MG63 (cell line): Measurements from ENCODE around the gene CSTA. TPM values are rescaled to one million over a fixed set of nuclear protein-coding genes. Genes with fewer than 3 reads are reported as not detected.
"Not testable (repeated sequence)": the region's sequence is repeated elsewhere in the genome, so short reads cannot be mapped to it uniquely, and the experiment has no call there.

ENCODE experiments used
- DNase-seq: peaks from one replicate; pipeline ENCODE4 v3.0.0-alpha.2; 2020
- H3K27me3 ChIP-seq: fragments of 250-450 bp; sonication (Bioruptor Pico); 2 replicates; pipeline ENCODE4 v1.5.1; 2020; ENCODE audit warnings: mild to moderate bottlenecking, moderate library complexity
- H3K36me3 ChIP-seq: fragments of 250-450 bp; sonication (Bioruptor Pico); 2 replicates; pipeline ENCODE4 v1.5.1; 2020; ENCODE audit warnings: mild to moderate bottlenecking, moderate library complexity
- H3K4me3 ChIP-seq: fragments of 250-450 bp; sonication (Bioruptor Pico); 2 replicates; pipeline ENCODE4 v1.5.1; 2020; ENCODE audit warnings: mild to moderate bottlenecking, moderate library complexity
- H3K9me3 ChIP-seq: fragments of 250-450 bp; sonication (Bioruptor Pico); 2 replicates; pipeline ENCODE4 v1.5.1; 2020; ENCODE audit warnings: mild to moderate bottlenecking, moderate library complexity
- total RNA-seq: library from RNA; depleted of rRNA; stranded (reverse); fragments of >200 nt; shearing (Covaris generic); gene quantifications from 2 replicates; pipeline ENCODE4 v1.2.3, GENCODE V29; 2014; ENCODE audit warnings: low replicate concordance

CSTA gene
- total RNA-seq, 1 experiment from 2014 or later, result not detected

- Histone ChIP-seq H3K36me3 (peaks cover 14% of the 10 kb centered on the region), H3K4me3 (no peak overlapping the region), H3K9me3 (no peaks in the 10 kb centered on the region), H3K27me3 (no peaks in the 10 kb centered on the region)
- no peak for DNase-seq
Measured at GRCh38 chr3:122355612-122356011, 30.6 kb downstream of the CSTA start.

- H3K36me3 ChIP-seq, result peaks cover 14% of the 10 kb centered on the region
- no peak overlapping the region for H3K4me3 ChIP-seq
- DNase-seq, result peak; percentile 21
- H3K27me3 ChIP-seq, result no peaks in the 10 kb centered on the region
- no peaks in the 10 kb centered on the region for H3K9me3 ChIP-seq
Measured at GRCh38 chr3:122356402-122356801, 31.4 kb downstream of the CSTA start.

GRCh38 chr3:122357828-122358702 lies 33.0 kb downstream of the CSTA start:
- no peaks in the 10 kb centered on the region for H3K9me3 ChIP-seq
- H3K27me3 ChIP-seq, result no peaks in the 10 kb centered on the region
- DNase-seq, result no peak
- H3K36me3 ChIP-seq, result peaks cover 22% of the 10 kb centered on the region
- H3K4me3 ChIP-seq, result no peak overlapping the region

- H3K36me3 ChIP-seq, result peaks cover 26% of the 10 kb centered on the region
- H3K27me3 ChIP-seq, result no peaks in the 10 kb centered on the region
- DNase-seq, result no peak
- H3K9me3 ChIP-seq, result no peaks in the 10 kb centered on the region
- no peak overlapping the region for H3K4me3 ChIP-seq
Measured at GRCh38 chr3:122358703-122359032, 33.6 kb downstream of the CSTA start.

GRCh38 chr3:122362026-122362425 lies 37.0 kb downstream of the CSTA start:
- DNase-seq, result no peak
- H3K36me3 ChIP-seq, result peaks cover 41% of the 10 kb centered on the region
- no peak overlapping the region for H3K4me3 ChIP-seq
- H3K9me3 ChIP-seq, result no peaks in the 10 kb centered on the region
- no peaks in the 10 kb centered on the region for H3K27me3 ChIP-seq

- H3K9me3 ChIP-seq, result no peaks in the 10 kb centered on the region
- H3K4me3 ChIP-seq, result no peak overlapping the region
- no peak for DNase-seq
- no peaks in the 10 kb centered on the region for H3K27me3 ChIP-seq
- H3K36me3 ChIP-seq, result peaks cover 38% of the 10 kb centered on the region
Measured at GRCh38 chr3:122364490-122364889, 39.4 kb downstream of the CSTA start.

- no peak overlapping the region for H3K4me3 ChIP-seq
- H3K9me3 ChIP-seq, result no peaks in the 10 kb centered on the region
- peaks cover 40% of the 10 kb centered on the region for H3K36me3 ChIP-seq
- no peak for DNase-seq
- H3K27me3 ChIP-seq, result no peaks in the 10 kb centered on the region
Measured at GRCh38 chr3:122365073-122365472, 40.0 kb downstream of the CSTA start.

- not testable (repeated sequence) for H3K4me3 ChIP-seq, H3K9me3 ChIP-seq, H3K27me3 ChIP-seq, DNase-seq
- peaks cover 44% of the 10 kb centered on the region for H3K36me3 ChIP-seq
Measured at GRCh38 chr3:122365582-122366378, 40.7 kb downstream of the CSTA start.

- Histone ChIP-seq H3K9me3 (no peaks in the 10 kb centered on the region), H3K36me3 (peaks cover 50% of the 10 kb centered on the region), H3K27me3 (no peaks in the 10 kb centered on the region), H3K4me3 (no peak overlapping the region)
- DNase-seq, result no peak
Measured at GRCh38 chr3:122366379-122366749, 41.3 kb downstream of the CSTA start.

GRCh38 chr3:122374034-122374433 lies 49.0 kb downstream of the CSTA start:
- Histone ChIP-seq H3K9me3 (no peaks in the 10 kb centered on the region), H3K36me3 (peaks cover 31% of the 10 kb centered on the region), H3K27me3 (no peaks in the 10 kb centered on the region), H3K4me3 (no peak overlapping the region)
- no peak for DNase-seq

GRCh38 chr3:122377975-122378374 lies 52.9 kb downstream of the CSTA start:
- Histone ChIP-seq H3K4me3 (no peak overlapping the region), H3K9me3 (no peaks in the 10 kb centered on the region), H3K36me3 (peaks cover 16% of the 10 kb centered on the region), H3K27me3 (no peaks in the 10 kb centered on the region)
- no peak for DNase-seq

GRCh38 chr3:122382888-122383666 lies 58.0 kb downstream of the CSTA start, which contains the start of gene MIX23:
TSS of gene MIX23 (minus strand) at chr3:122383231. CDS start at chr3:122383224, 7 bp downstream.
- Histone ChIP-seq H3K27me3 (no peaks in the 10 kb centered on the region), H3K4me3 (peak within 1 kb of the TSS; percentile 89), H3K9me3 (no peaks in the 10 kb centered on the region), H3K36me3 (peaks cover 14% of the 10 kb centered on the region)
- peak; percentile 91 for DNase-seq

- Histone ChIP-seq H3K36me3 (peaks cover 11% of the 10 kb centered on the region), H3K27me3 (no peaks in the 10 kb centered on the region), H3K9me3 (no peaks in the 10 kb centered on the region), H3K4me3 (peak within 1 kb of the TSS; percentile 89)
- DNase-seq, result peak; percentile 93
Measured at GRCh38 chr3:122383771-122384697, 59.0 kb downstream of the CSTA start, which contains the start of gene FAM162A. TSS of gene FAM162A (plus strand) at chr3:122384182. CDS start at chr3:122384266, 84 bp downstream.

- H3K27me3 ChIP-seq, result no peaks in the 10 kb centered on the region
- peaks cover 4% of the 10 kb centered on the region for H3K36me3 ChIP-seq
- DNase-seq, result no peak
- H3K4me3 ChIP-seq, result no peak overlapping the region
- no peaks in the 10 kb centered on the region for H3K9me3 ChIP-seq
Measured at GRCh38 chr3:122387709-122388108, 62.7 kb downstream of the CSTA start.

GRCh38 chr3:122389197-122389596 lies 64.1 kb downstream of the CSTA start:
- Histone ChIP-seq H3K36me3 (peaks cover 4% of the 10 kb centered on the region), H3K27me3 (no peaks in the 10 kb centered on the region), H3K9me3 (no peaks in the 10 kb centered on the region), H3K4me3 (no peak overlapping the region)
- DNase-seq, result no peak

- no peak overlapping the region for H3K4me3 ChIP-seq
- H3K36me3 ChIP-seq, result peaks cover 4% of the 10 kb centered on the region
- no peaks in the 10 kb centered on the region for H3K27me3 ChIP-seq
- DNase-seq, result no peak
- H3K9me3 ChIP-seq, result no peaks in the 10 kb centered on the region
Measured at GRCh38 chr3:122389892-122390291, 64.8 kb downstream of the CSTA start.
